GM12875 (cell line): ENCODE data around the gene PGLYRP3.

ENCODE experiments used
- H3K4me3 ChIP-seq: one replicate; pipeline ENCODE4 v1.5.1; 2011; ENCODE audit warnings: low read depth, low read length, control low read depth
- CTCF ChIP-seq: IDR thresholded peaks from 2 replicates; pipeline ENCODE4 v1.5.1; 2011; ENCODE audit warnings: low read depth, mild to moderate bottlenecking, control low read depth, inconsistent platforms, low read length, moderate library complexity, borderline replicate concordance; ENCODE audit not compliant: insufficient read depth

The PGLYRP3 gene

GRCh38 chr1:153306303-153307220 is 6.2 kb downstream of the PGLYRP3 start:
- no peak overlapping the region for H3K4me3 ChIP-seq
- TF ChIP-seq CTCF = no peak

- TF ChIP-seq CTCF = no peak
- H3K4me3 ChIP-seq = no peak overlapping the region
These were observed 7.1 kb downstream of the PGLYRP3 start for GRCh38 chr1:153305682-153306081.

GRCh38 chr1:153302308-153302707 is 10.4 kb downstream of the PGLYRP3 start:
- no peak overlapping the region for H3K4me3 ChIP-seq
- no peak for TF ChIP-seq CTCF

- H3K4me3 ChIP-seq = no peak overlapping the region
- TF ChIP-seq CTCF = no peak
These were observed 18.9 kb downstream of the PGLYRP3 start for GRCh38 chr1:153293851-153294250.

- no peak overlapping the region for H3K4me3 ChIP-seq
- no peak for TF ChIP-seq CTCF
These were observed 19.3 kb downstream of the PGLYRP3 start for GRCh38 chr1:153293480-153293775.

GRCh38 chr1:153292740-153293479 is 19.8 kb downstream of the PGLYRP3 start:
- no peak overlapping the region for H3K4me3 ChIP-seq
- TF ChIP-seq CTCF = peak; percentile 15; the same call in 1 of the 2 replicates
